Lower leg skin (tissue), 4 donors: ENCODE data around the gene ARFGAP3. TPM values are rescaled to one million over a fixed set of nuclear protein-coding genes. Genes with fewer than 3 reads are reported as not detected.

Source experiments
- DNase-seq, 2 donors: peaks; one replicate each; pipeline ENCODE4 v3.0.0-alpha.2; 2019; ENCODE audit warnings: low spot score in 2 of 2
- H3K4me3 ChIP-seq: fragments of 200-600 bp; sonication (generic); 2 replicates; pipeline ENCODE4 v1.5.1; 2017; ENCODE audit warnings: mild to moderate bottlenecking, low read depth; ENCODE audit not compliant: poor library complexity, severe bottlenecking
- CTCF ChIP-seq, 3 donors: fragments of 450-650 bp; IDR thresholded peaks; one replicate each; pipeline ENCODE4 v1.5.1; 2016; ENCODE audit warnings: antibody characterized with exemption in 3 of 3, mild to moderate bottlenecking in 3 of 3, moderate library complexity in 2 of 3
- POLR2A ChIP-seq, 2 donors: fragments of 450-650 bp; IDR thresholded peaks; one replicate each; pipeline ENCODE4 v1.6.1; 2016 to 2017; ENCODE audit warnings: antibody characterized with exemption in 2 of 2, mild to moderate bottlenecking in 1 of 2, moderate library complexity in 1 of 2
- WGBS, 2 donors: methylation state at CpG; one replicate each; pipeline ENCODE4 v1.1.5; 2018; 5-methylcytosine and 5-hydroxymethylcytosine counted together
- intact Hi-C: fragments of 100-400 bp; cut with DNase I; formaldehyde crosslinking; loops from one replicate; pipeline ENCODE4 v1.15.0; 2023; ENCODE audit warnings: low total_unique reads
- total RNA-seq, 4 donors: library from RNA; depleted of rRNA; stranded (reverse); fragments of >200 nt; gene quantifications; one replicate each; pipeline ENCODE4 v1.1.0, GENCODE V29; 2016

Gene ARFGAP3
- total RNA-seq, 4 donors from 2014 or later, result 22.9 to 47.2 (median 31.2) TPM

GRCh38 chr22:42860968-42861367 is 3.9 kb upstream of the ARFGAP3 start:
- TF ChIP-seq CTCF (IDR thresholded peaks at IDR 0.05), result no peak
- TF ChIP-seq POLR2A (IDR thresholded peaks at IDR 0.05), result no peak
- DNase-seq, result no peak
- 49 to 55% methylated on average over 4 of the region's 4 CpGs for WGBS, 2 donors
- intact Hi-C loops, result loop anchor here (5.0 kb wide), 1 partner anchor 51 kb away; no protein-coding TSS in a partner anchor
- H3K4me3 ChIP-seq, result no peak overlapping the region

GRCh38 chr22:42857845-42858481 is 890 bp upstream of the ARFGAP3 start:
- intact Hi-C loops, result no loop called here
- H3K4me3 ChIP-seq, result no peak overlapping the region
- no peak for TF ChIP-seq CTCF (IDR thresholded peaks at IDR 0.05)
- no peak for TF ChIP-seq POLR2A (IDR thresholded peaks at IDR 0.05)
- no peak for DNase-seq
- WGBS, 2 donors, result 96 to 98% methylated on average over 14 of the region's 14 CpGs

- DNase-seq, result peak; percentile 43 to 92
- H3K4me3 ChIP-seq, result peak overlapping the region; percentile 55
- TF ChIP-seq CTCF (IDR thresholded peaks at IDR 0.05), result no peak
- no peak for TF ChIP-seq POLR2A (IDR thresholded peaks at IDR 0.05)
- 0 to 1% methylated on average over 27 to 41 of the region's 44 CpGs for WGBS, 2 donors
- intact Hi-C loops, result no loop called here
Measured at GRCh38 chr22:42856179-42856864, 751 bp downstream of the ARFGAP3 start.

GRCh38 chr22:42855721-42856120 is 1.4 kb downstream of the ARFGAP3 start:
- no peak for DNase-seq
- WGBS, 2 donors, result 38 to 53% methylated on average over 4 of the region's 4 CpGs
- no peak for TF ChIP-seq CTCF (IDR thresholded peaks at IDR 0.05)
- intact Hi-C loops, result no loop called here
- no peak overlapping the region for H3K4me3 ChIP-seq

- intact Hi-C loops, result no loop called here
Measured at GRCh38 chr22:42855211-42855610, 1.9 kb downstream of the ARFGAP3 start.

More at GRCh38 chr22:42855211-42855610, 1.9 kb downstream of the ARFGAP3 start:
- WGBS, 2 donors, result 75 to 76% methylated on average over 8 of the region's 8 CpGs
- TF ChIP-seq CTCF (IDR thresholded peaks at IDR 0.05), result no peak
- no peak for TF ChIP-seq POLR2A (IDR thresholded peaks at IDR 0.05)
- DNase-seq, result no peak
- H3K4me3 ChIP-seq, result no peak overlapping the region
